ENCODE data around the gene PPP1R12C.

The PPP1R12C gene

GRCh38 chr19:55153652-55154264, 36.3 kb upstream of the PPP1R12C start:
- H3K27me3 Mint-ChIP-seq: peaks cover 40% of the 10 kb centered on the region

GRCh38 chr19:55152017-55152416, 34.6 kb upstream of the PPP1R12C start:
- H3K27me3 Mint-ChIP-seq: peaks cover 33% of the 10 kb centered on the region
- H3K4me1 Mint-ChIP-seq: peaks cover 19% of the 10 kb centered on the region
- H3K36me3 Mint-ChIP-seq: peaks cover 5% of the 10 kb centered on the region
- H3K4me3 Mint-ChIP-seq: no peak overlapping the region
- ATAC-seq (ENCODE audit: low read depth): no peak
- H3K27ac Mint-ChIP-seq: no peak overlapping the region
- DNase-seq (ENCODE audit: low spot score in 2 of 2): no peak
- H3K9me3 Mint-ChIP-seq: peaks cover 7% of the 10 kb centered on the region

More at GRCh38 chr19:55153652-55154264, 36.3 kb upstream of the PPP1R12C start:
- ATAC-seq (ENCODE audit: low read depth): no peak
- Mint-ChIP-seq H3K4me3 (no peak overlapping the region), H3K9me3 (peaks cover 7% of the 10 kb centered on the region), H3K36me3 (peaks cover 7% of the 10 kb centered on the region), H3K4me1 (peaks cover 19% of the 10 kb centered on the region), H3K27ac (no peak overlapping the region)
- DNase-seq (ENCODE audit: low spot score in 2 of 2): no peak

- H3K9me3 Mint-ChIP-seq: peaks cover 7% of the 10 kb centered on the region
- no peak within 1 kb of the TSS for H3K27ac Mint-ChIP-seq
- H3K4me3 Mint-ChIP-seq: no peak within 1 kb of the TSS
- H3K36me3 Mint-ChIP-seq: peaks cover 5% of the 10 kb centered on the region
- peaks cover 31% of the 10 kb centered on the region for H3K27me3 Mint-ChIP-seq
- ATAC-seq (ENCODE audit: low read depth): no peak
- H3K4me1 Mint-ChIP-seq: peaks cover 23% of the 10 kb centered on the region
- no peak for DNase-seq (ENCODE audit: low spot score in 2 of 2)
These were observed 31.9 kb upstream of the PPP1R12C start, which contains the start of gene TNNT1 for GRCh38 chr19:55149078-55150003. TNNT1 (minus strand) TSS chr19:55149206; CDS start chr19:55147157, 2,049 bp downstream.

- H3K4me3 Mint-ChIP-seq: no peak overlapping the region
These were observed 30.3 kb upstream of the PPP1R12C start for GRCh38 chr19:55147545-55148251.

GRCh38 chr19:55146705-55147273, 29.4 kb upstream of the PPP1R12C start:
- no peak overlapping the region for H3K27ac Mint-ChIP-seq

More at GRCh38 chr19:55147545-55148251, 30.3 kb upstream of the PPP1R12C start:
- Mint-ChIP-seq H3K9me3 (peaks cover 6% of the 10 kb centered on the region), H3K27ac (no peak overlapping the region), H3K4me1 (peaks cover 17% of the 10 kb centered on the region), H3K36me3 (peaks cover 3% of the 10 kb centered on the region), H3K27me3 (peaks cover 34% of the 10 kb centered on the region)
- ATAC-seq (ENCODE audit: low read depth): no peak
- no peak for DNase-seq (ENCODE audit: low spot score in 2 of 2)

GRCh38 chr19:55146078-55146704, 28.8 kb upstream of the PPP1R12C start:
- H3K27ac Mint-ChIP-seq: no peak overlapping the region

More at GRCh38 chr19:55146705-55147273, 29.4 kb upstream of the PPP1R12C start:
- Mint-ChIP-seq H3K27me3 (peaks cover 34% of the 10 kb centered on the region), H3K4me3 (no peak overlapping the region), H3K36me3 (no peaks in the 10 kb centered on the region), H3K9me3 (no peaks in the 10 kb centered on the region), H3K4me1 (peaks cover 10% of the 10 kb centered on the region)
- ATAC-seq (ENCODE audit: low read depth) (no peak), DNase-seq (ENCODE audit: low spot score in 2 of 2) (no peak)

GRCh38 chr19:55145232-55145631, 27.8 kb upstream of the PPP1R12C start:
- no peak for ATAC-seq (ENCODE audit: low read depth)
- Mint-ChIP-seq H3K4me3 (no peak overlapping the region), H3K27me3 (peaks cover 34% of the 10 kb centered on the region), H3K36me3 (no peaks in the 10 kb centered on the region), H3K27ac (no peak overlapping the region), H3K4me1 (peaks cover 12% of the 10 kb centered on the region), H3K9me3 (no peaks in the 10 kb centered on the region)
- no peak for DNase-seq (ENCODE audit: low spot score in 2 of 2)

More at GRCh38 chr19:55146078-55146704, 28.8 kb upstream of the PPP1R12C start:
- ATAC-seq (ENCODE audit: low read depth): peak; percentile 23
- H3K4me3 Mint-ChIP-seq: no peak overlapping the region
- no peak for DNase-seq (ENCODE audit: low spot score in 2 of 2)
- H3K9me3 Mint-ChIP-seq: no peaks in the 10 kb centered on the region
- H3K36me3 Mint-ChIP-seq: no peaks in the 10 kb centered on the region
- H3K4me1 Mint-ChIP-seq: peaks cover 11% of the 10 kb centered on the region
- peaks cover 35% of the 10 kb centered on the region for H3K27me3 Mint-ChIP-seq

- ATAC-seq (ENCODE audit: low read depth): no peak
- no peaks in the 10 kb centered on the region for H3K9me3 Mint-ChIP-seq
- no peak overlapping the region for H3K4me3 Mint-ChIP-seq
- H3K4me1 Mint-ChIP-seq: peaks cover 8% of the 10 kb centered on the region
- DNase-seq (ENCODE audit: low spot score in 2 of 2): no peak
- H3K36me3 Mint-ChIP-seq: no peaks in the 10 kb centered on the region
- peaks cover 34% of the 10 kb centered on the region for H3K27me3 Mint-ChIP-seq
- no peak overlapping the region for H3K27ac Mint-ChIP-seq
These were observed 24.3 kb upstream of the PPP1R12C start for GRCh38 chr19:55141696-55142095.

GRCh38 chr19:55137915-55138314, 20.5 kb upstream of the PPP1R12C start:
- H3K27me3 Mint-ChIP-seq: peaks cover 23% of the 10 kb centered on the region
- no peak for ATAC-seq (ENCODE audit: low read depth)
- no peak for DNase-seq (ENCODE audit: low spot score in 2 of 2)
- no peak overlapping the region for H3K27ac Mint-ChIP-seq
- H3K4me3 Mint-ChIP-seq: no peak overlapping the region
- H3K4me1 Mint-ChIP-seq: peaks cover 5% of the 10 kb centered on the region
- H3K36me3 Mint-ChIP-seq: no peaks in the 10 kb centered on the region
- H3K9me3 Mint-ChIP-seq: no peaks in the 10 kb centered on the region

GRCh38 chr19:55136399-55137102, 19.1 kb upstream of the PPP1R12C start:
- no peak for ATAC-seq (ENCODE audit: low read depth)
- DNase-seq (ENCODE audit: low spot score in 2 of 2): no peak
- H3K27ac Mint-ChIP-seq: no peak overlapping the region
- peaks cover 5% of the 10 kb centered on the region for H3K4me1 Mint-ChIP-seq
- H3K27me3 Mint-ChIP-seq: peaks cover 23% of the 10 kb centered on the region
- no peak overlapping the region for H3K4me3 Mint-ChIP-seq
- H3K36me3 Mint-ChIP-seq: no peaks in the 10 kb centered on the region
- no peaks in the 10 kb centered on the region for H3K9me3 Mint-ChIP-seq

GRCh38 chr19:55134736-55135135, 17.3 kb upstream of the PPP1R12C start:
- Mint-ChIP-seq H3K27me3 (peaks cover 28% of the 10 kb centered on the region), H3K36me3 (no peaks in the 10 kb centered on the region), H3K27ac (no peak overlapping the region), H3K9me3 (no peaks in the 10 kb centered on the region), H3K4me3 (no peak overlapping the region), H3K4me1 (peaks cover 3% of the 10 kb centered on the region)
- no peak for ATAC-seq (ENCODE audit: low read depth)
- no peak for DNase-seq (ENCODE audit: low spot score in 2 of 2)

GRCh38 chr19:55133639-55134444, 16.4 kb upstream of the PPP1R12C start:
- Mint-ChIP-seq H3K4me1 (peaks cover 3% of the 10 kb centered on the region), H3K27ac (no peak overlapping the region), H3K4me3 (peak overlapping the region; percentile 45), H3K36me3 (no peaks in the 10 kb centered on the region), H3K27me3 (peaks cover 27% of the 10 kb centered on the region), H3K9me3 (no peaks in the 10 kb centered on the region)
- DNase-seq (ENCODE audit: low spot score in 2 of 2): no peak
- peak; percentile 76 for ATAC-seq (ENCODE audit: low read depth)

All from memory B cell (primary cell).